HG02885 (cell line): ENCODE data around the gene MYOZ3.

ENCODE experiments used
- ATAC-seq: cut with Tn5 transposase; IDR thresholded peaks from one replicate; pipeline ENCODE4 v1.9.1; 2021; ENCODE audit warnings: mild to moderate bottlenecking; ENCODE audit not compliant: unreplicated experiment, poor library complexity

The MYOZ3 gene

DNA sequence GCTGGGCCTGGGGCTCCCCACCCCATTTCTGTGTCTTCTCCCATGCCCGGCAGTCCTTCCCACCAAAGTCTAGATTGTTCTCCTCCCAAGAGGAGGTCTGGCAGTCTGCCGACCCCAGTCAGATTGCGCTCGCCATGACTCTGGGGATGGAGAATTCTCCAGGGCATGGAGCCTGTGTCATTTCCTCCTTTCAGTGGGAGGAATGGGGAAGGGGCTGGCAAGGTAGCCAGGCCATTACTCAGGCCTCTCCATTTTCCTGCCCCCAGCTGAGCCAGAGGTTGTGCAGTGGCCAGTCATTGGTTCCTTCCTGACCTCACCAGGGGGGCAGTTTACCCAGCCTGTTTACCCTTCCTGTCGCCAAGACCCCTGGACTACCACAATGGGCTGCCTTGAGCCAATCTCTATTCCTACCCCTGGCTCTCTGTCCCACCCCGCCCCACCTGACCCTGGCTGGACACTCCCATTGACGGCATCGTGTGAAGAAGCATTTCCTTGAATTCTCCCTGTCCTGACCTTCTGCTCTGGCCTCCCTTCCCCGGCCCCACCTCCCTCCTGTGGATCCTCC, 20.0 kb upstream of the MYOZ3 start:
- no peak for ATAC-seq

DNA sequence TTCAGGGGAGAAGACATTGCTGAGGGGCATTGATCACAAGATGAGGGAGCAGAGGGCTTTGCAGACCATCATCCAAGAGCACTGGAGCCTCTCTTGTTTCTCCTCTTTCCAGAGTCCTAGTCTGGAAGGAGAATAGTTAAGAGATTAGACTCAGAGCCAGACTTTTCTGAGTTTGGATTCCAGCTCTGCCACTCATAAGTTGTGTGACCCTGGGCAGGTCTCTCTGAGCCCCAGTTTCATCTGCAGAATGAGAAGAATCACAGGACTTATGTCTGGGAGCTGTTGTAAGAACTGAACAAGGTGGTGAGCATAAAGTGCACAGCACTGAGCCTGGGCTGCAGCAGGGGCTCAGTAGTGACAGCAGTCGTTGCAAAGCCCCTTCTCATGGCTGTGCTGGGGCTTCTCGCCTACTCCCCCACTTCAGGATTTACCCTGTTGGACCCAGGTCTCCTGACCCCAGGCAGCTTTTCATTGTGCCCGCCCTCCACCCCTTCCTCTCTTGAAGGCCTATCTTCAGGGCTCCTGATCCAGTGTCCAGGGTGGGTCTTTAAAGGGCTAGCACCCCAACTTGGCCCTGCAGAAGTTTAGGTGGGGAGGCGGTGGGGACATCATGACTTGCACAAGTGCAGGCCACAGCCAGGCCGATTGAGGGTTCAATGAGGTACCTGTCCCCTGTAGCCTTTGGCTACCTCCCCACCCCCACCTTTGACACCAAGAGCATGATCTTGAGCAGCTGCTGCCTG, 19.1 kb upstream of the MYOZ3 start:
- ATAC-seq = no peak

DNA sequence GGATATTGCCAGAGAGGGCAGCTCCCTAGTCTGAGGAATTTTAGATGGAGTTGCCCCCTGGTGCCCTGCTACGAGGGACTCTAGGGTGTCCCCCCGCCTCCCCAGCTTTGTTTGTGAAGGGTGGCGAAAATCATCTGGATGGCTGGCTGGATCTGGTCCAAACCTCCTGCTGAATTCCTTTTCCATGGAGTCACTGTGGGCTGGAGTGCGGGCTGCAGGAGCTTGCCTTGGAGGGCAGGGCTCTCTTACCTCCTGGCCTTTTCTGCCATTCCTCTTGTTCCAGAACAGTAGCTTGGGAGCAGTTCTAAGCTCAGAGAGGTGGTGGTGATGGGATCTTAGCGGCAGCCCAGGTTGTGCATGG, 18.5 kb upstream of the MYOZ3 start:
- ATAC-seq = no peak

DNA sequence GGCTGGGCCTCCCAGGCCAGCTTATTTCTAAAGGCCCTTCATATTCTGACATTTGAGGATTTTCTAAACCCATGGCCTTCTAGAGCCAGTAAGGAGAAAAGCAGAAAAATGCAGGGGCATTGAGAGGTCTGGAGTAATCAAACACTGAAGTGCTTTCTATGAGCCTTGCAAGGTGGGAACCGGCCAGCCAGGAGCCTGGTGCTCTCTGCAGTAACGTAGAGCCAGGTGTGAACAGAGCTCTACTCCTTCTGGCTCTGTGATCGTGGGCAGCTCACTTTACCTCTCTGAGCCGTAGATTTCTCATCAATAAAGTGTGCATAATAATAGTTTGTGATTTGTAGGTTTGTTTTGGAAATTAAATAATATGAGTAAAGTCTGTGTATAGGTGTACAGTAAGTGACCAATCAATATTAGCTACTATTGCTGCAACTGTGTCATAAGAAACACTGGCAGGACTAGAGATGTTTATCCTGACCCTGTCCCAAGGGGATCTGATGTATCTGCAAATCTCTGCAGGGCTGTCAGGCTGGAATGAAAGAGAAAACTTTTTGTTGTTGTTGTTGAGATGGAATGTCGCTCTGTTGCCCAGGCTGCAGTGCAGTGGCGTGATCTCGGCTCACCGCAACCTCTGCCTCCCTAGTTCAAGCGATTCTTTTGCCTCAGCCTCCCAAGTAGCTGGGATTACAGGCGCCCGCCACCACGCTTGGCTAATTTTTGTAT, 17.9 kb upstream of the MYOZ3 start:
- ATAC-seq = no peak

DNA sequence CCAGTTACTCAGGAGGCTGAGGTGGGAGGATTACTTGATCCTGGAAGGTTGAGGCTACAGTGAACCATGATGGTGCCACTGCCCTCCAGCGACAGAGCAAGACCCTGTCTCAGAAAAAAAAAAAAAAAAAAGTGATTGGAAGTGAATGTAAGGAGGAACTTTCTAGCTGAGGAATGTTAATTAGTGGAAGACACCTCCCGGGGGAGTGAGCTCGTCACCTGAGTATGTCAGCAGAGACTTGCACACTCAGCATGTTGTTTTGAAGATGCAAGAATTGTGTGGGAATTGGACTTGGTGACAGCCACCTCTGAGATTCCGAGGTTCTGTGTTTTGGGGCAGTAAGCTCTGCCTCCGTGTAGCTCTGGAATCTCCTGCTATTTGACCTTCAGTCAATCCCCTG, 17.0 kb upstream of the MYOZ3 start:
- ATAC-seq = no peak

DNA sequence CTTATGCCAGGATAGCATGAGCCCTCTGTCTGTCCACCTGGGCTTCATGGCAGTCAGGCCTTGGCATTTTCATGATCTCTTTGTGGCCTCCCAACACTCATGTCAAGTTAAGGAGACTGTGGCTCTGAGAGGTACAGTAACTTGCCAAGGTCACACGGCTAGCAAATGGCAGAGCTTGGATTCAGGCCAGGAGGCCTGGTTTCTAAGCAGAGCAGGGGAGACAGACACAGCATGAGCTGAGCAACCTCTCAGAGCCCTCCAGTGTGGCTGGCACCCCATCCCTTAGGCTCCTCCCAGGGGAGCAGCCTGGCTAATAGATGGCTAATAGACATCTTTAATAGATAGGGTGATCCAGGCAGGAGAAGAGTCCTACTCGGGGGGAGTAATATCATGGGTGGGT, 16.5 kb upstream of the MYOZ3 start:
- no peak for ATAC-seq

DNA sequence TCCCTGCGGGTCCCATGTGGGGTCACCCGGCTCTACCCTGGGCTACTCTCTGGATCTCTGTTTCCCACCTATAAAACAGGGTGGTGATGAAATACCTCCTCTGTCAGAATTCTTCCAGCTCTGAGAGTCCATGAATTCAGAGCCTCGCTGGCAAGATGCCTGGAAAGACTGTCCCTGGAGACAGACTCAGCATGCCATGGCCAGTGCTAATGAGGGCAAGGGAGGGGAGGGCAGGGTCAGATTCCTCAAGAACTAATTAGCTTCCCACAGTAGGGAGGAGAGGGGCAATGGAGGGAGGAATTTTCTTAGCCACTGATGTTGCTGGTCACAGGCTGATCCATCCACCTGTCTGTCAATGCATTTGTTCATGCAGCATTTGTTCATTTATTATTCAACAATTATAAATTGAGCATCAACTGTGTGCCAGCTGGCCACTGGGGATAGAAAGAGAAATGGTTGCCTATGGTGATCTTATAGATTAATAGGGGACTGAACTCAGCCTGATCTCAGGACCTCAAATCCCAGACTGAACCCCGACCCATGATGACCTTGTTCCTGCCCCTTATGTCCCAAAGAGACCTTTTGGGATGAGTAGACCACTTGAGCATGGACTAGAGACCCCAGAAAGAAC, 15.9 kb upstream of the MYOZ3 start:
- no peak for ATAC-seq

DNA sequence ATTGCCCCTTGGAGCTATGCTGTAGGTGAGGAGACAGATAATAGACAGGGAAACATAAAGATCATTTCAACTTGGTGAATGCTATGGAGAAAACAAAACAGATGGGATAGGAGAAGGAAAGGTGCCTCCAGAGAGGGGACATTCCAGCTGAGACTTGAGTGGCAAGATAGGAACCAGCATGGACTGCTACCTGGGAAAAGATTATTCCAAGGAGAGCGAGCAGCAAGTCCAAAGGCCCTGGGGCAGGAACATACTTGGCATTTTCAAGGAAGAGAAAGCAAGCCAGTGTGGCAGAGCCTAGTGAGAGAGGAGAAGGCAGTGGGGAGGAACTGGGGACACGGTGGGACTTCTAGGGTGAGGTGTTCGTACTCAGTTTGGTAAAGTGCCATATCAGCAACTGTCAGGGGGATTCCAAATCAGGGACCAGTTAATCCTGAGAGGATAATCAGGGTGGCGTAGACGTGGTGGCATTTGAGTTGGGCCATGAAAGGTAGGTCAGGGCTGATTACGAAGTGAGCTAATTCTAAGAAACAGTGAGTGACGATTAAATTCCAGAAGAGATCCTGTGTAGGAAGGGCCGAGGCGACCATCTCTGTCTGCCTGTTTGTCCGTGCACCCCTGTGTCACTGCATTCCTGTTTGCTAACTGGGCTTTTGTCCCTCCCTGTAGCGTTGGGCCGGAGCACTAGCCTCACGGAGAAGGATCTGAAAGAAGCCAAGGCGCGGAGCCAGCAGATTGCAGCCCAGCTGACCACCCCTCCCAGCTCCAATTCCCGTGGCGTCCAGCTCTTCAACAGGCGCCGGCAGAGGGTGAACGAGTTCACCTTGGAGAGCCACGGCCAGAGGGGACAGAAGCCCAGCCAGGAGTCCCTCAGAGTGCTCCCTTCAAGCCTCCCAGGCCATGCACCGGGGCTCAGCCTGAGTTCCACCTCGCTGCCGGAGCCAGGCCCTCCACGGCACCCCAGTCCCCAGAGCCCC, 13.5 kb upstream of the MYOZ3 start:
- ATAC-seq = no peak

DNA sequence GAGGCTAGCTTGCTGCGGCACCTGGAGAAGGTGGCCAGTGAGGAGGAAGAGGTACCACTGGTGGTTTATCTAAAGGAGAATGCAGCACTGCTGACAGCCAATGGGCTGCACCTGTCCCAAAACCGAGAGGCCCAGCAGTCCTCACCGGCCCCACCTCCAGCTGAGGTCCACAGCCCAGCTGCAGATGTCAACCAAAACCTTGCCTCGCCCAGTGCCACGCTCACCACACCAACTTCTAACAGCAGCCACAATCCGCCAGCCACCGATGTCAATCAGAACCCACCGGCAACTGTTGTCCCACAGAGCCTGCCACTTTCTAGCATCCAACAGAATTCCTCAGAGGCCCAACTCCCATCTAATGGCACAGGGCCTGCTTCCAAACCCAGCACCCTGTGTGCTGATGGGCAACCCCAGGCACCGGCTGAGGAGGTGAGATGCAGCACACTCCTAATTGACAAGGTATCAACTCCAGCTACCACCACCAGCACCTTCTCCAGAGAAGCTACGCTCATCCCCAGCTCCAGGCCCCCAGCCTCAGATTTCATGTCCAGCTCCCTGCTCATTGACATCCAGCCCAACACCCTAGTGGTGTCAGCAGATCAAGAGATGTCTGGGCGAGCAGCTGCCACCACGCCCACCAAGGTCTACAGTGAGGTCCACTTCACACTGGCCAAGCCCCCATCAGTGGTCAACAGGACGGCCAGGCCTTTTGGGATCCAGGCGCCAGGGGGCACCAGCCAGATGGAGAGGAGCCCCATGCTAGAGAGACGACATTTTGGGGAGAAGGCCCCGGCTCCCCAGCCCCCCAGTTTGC, 12.6 kb upstream of the MYOZ3 start:
- no peak for ATAC-seq

DNA sequence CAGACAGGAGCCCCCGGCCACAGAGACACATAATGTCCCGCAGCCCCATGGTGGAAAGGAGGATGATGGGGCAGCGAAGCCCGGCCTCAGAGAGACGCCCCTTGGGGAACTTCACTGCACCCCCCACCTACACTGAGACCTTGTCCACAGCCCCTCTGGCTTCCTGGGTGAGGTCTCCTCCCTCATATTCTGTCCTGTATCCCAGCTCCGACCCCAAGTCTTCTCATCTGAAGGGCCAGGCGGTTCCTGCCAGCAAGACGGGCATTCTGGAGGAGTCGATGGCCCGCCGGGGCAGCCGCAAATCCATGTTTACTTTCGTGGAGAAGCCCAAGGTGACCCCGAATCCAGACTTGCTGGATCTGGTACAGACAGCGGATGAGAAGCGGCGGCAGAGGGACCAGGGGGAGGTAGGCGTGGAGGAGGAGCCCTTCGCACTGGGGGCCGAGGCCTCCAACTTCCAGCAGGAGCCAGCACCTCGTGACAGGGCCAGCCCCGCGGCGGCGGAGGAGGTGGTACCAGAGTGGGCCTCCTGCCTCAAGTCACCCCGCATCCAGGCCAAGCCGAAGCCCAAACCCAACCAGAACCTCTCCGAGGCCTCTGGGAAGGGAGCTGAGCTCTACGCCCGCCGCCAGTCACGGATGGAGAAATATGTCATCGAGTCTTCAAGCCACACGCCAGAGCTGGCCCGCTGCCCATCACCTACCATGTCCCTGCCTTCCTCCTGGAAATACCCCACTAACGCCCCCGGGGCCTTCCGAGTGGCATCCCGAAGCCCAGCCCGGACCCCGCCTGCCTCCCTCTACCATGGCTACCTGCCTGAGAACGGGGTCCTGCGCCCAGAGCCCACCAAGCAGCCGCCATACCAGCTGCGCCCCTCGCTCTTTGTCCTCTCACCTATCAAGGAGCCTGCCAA, 11.7 kb upstream of the MYOZ3 start:
- no peak for ATAC-seq

DNA sequence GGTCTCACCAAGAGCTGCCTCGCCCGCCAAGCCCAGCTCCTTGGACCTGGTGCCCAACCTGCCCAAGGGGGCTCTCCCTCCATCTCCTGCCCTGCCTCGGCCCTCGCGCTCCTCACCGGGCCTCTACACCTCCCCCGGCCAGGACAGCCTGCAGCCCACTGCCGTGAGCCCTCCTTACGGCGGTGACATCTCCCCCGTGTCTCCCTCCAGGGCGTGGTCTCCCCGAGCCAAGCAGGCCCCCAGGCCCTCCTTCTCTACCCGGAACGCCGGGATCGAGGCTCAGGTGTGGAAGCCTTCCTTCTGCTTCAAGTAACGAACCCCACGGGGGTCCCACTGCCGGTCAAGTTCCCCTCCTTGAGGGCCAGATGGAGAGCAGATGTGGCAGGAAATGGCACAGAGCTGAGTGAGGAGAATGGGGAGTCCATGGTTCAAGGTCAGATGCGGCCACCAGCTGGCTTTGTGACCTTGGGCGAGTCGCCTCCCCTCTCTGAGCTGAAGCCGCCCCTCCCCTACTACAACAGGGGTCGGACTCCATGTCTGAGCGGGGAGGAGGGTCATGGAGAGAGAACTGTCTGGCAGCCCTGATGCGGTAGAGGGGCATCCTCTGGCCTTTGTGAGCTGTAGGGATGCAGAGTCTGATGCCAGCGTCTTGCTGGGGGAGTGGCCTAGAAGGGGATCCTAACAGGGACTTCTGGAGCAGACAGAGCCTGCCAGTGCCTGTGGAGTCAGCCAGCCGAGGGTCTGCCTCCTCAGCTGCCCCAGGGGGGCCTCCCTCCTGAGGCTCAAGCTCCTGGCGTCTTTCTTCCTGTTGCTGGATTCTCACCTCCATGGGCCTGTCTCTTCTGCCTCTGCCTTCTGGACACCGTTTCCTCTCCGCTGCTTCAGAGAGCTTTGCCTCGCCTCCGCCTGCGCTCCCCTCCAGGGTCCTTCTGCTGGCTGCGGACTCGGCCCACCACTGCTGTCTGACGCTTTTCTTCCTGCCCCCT, 10.7 kb upstream of the MYOZ3 start:
- ATAC-seq = no peak

DNA sequence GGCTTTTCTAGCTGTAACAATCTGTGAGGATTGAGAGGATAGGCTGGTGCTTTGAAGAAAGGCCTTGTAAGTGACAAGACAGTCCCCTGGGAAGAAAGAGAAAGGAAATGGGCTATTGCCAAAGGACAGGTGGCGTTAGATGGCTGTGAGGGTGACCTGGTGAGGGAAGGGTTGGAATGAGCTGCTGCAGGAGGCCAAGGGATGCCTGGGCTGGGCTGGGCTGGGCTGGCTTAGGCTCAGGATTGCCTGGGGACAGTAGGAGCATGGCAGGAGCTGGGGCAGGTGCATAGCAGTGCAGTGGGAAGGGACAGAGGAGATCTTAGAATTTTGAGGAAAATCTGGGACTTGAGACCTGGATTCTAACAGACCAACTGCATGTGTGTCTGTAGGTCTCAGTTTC, 9.7 kb upstream of the MYOZ3 start:
- no peak for ATAC-seq

DNA sequence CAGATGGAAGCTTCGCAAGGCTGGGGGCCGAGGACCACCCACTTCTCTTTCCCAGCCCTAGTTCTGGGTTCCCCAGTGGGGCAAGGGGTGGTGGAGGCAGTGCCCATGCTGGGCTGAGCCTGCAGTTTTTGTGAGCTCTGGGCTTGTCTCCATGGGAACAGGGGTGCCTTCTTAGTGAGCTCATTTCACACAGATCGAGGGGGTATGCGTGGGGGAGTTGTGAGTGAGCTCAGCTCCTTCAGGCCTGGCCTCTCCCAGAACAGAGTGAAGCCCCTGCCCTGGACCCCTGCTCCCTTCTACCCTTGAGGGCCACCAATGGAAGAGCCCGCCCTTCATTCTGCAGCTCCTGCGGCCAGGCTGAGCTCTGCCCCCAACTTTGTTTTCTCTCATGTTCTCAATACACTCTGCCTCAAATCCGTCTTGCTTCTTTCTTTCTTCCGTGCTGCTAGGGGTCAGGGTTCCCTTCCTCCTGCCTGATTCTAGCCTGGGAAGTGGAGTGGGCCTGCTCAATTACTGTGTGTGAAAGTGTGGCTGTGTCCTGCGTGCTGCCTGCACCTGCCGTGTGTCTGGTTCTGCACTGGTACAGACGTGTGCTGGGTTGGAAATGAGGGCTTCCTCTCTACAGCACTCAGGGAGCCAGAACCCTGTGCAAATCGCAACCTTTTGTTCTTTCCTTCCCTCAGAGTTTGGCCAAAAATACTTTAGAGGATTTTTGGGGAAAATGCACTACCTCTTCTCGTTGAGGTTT, 9.0 kb upstream of the MYOZ3 start:
- ATAC-seq = no peak

DNA sequence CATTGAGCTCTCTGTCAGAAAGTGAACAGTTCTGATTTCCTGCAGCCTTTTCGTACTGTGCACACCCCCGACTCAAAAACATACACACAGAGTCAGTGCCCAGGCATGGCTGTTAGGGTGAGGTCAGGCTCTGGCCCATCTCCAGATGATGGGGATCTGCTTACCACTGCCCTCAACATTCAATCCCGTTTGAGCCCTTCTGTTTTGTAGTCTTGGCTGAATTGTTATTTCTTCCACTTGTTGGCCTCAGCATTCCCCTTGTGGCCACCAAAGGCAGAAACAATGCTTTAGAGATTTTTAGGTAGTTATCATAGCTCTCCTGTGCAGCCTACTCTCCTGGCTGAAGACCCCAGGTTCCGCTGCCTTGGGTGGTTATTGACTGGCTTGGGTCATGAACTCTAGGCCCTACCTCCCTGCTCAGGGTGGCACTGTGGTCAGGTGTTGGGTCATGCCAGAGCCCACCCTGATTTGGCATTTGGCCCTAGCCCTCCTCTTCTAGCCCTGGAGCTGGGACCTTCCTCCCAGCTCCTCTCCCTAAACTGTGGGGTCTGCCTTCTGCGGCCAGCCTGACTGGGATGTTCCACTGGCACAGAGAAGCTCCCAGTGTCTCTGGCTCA, 7.8 kb upstream of the MYOZ3 start:
- no peak for ATAC-seq

DNA sequence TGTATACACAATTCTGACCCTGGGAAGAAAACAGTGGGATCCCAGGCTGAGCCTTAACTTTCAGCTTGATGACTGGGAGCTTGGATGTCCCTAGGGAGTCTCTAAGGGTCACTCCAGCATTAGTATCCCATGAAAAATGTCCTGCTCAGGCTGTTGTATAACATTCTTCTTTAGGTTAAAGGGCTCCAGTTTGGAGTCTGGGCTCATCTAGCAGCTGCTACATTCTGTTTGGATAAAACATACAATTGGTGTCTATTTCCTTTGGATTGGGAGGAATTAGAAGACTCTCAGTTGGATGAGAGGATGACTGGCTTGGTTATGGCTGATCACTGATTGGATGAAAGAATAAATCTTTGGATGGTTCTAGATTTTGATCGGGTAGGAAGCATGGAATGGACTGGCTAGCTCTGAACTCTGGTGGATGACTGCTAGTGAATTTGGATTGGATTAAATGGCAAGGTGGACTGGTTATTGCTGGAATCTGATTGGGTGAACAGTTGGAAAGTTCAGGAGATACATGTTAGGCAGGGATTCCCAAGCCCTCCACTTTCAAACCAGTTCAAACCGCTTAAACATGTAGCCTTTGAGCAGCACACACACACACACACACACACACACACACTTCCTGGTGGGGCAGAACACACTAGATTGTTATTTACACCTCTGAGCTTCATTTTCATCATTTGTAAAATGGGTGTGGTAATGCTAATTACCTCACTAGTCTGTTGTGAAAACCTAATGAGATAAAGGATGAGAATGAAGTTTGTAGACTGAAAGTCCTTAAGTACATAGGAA, 7.1 kb upstream of the MYOZ3 start:
- no peak for ATAC-seq
